B cell (primary cell): ENCODE results near the gene EYS. TPM values are rescaled to one million over a fixed set of nuclear protein-coding genes. Genes with fewer than 3 reads are reported as not detected.

Experiments used
- ATAC-seq: fragments of 200-7000 bp; cut with Tn5 transposase; one replicate; pipeline ENCODE4 v1.10.0; 2021; ENCODE audit warnings: low read depth, mild to moderate bottlenecking, moderate number of reproducible peaks, moderate library complexity
- CTCF ChIA-PET: fragments of 350-600 bp; sonication (Branson Sonifier 250); formaldehyde crosslinking; loops from one replicate; lab custom pipeline; 2021; ENCODE audit warnings: antibody characterized with exemption, inconsistent platforms; lab: Charles Lee
- POLR2A ChIA-PET: fragments of 350-600 bp; sonication (Branson Sonifier 250); formaldehyde crosslinking; loops from one replicate; lab custom pipeline; 2021; ENCODE audit warnings: antibody characterized with exemption; lab: Charles Lee
- DNase-seq: peaks from one replicate; pipeline ENCODE4 v3.0.0; 2013
- H2AFZ ChIP-seq: 2 replicates; pipeline ENCODE4 v1.6.1; 2012; ENCODE audit warnings: mild to moderate bottlenecking, low read depth, low read length; ENCODE audit not compliant: insufficient read depth, poor library complexity, severe bottlenecking
- H3K27ac ChIP-seq, 2 donors: 1 replicate in 1 of 2; 2 replicates in 1 of 2; pipeline ENCODE4 v1.5.1; 2012 to 2013; ENCODE audit warnings: low read length in 2 of 2, mild to moderate bottlenecking in 2 of 2, moderate library complexity in 1 of 2
- H3K27me3 ChIP-seq, 4 experiments: fragments of 200-600 bp in 1 of 4; sonication (generic) in 1 of 4; replicated peaks in 1 of 4; 1 replicate in 2 of 4; 2 replicates in 2 of 4; pipeline versions ENCODE4 v1.6.1 to v1.7.0; 2013 to 2016; ENCODE audit warnings: low read length in 3 of 4, mild to moderate bottlenecking in 2 of 4, mixed read lengths in 1 of 4, moderate library complexity in 1 of 4; ENCODE audit not compliant: insufficient read depth in 4 of 4, control insufficient read depth in 3 of 4; ENCODE audit errors: control extremely low read depth in 1 of 4
- H3K36me3 ChIP-seq, 2 experiments: replicated peaks in 1 of 2; 1 replicate in 1 of 2; 2 replicates in 1 of 2; pipeline versions ENCODE4 v1.6.1 to v1.7.1; 2013; ENCODE audit warnings: low read length in 1 of 2; ENCODE audit not compliant: insufficient read depth in 2 of 2, control insufficient read depth in 1 of 2; ENCODE audit errors: control extremely low read depth in 1 of 2, extremely low read depth in 1 of 2
- H3K4me1 ChIP-seq, 2 donors: fragments of 200-600 bp in 1 of 2; sonication (generic) in 1 of 2; 1 replicate in 1 of 2; 2 replicates in 1 of 2; pipeline versions ENCODE4 v1.5.1 to v1.6.1; 2013 to 2017; ENCODE audit warnings: low read length in 2 of 2; ENCODE audit not compliant: control insufficient read depth in 2 of 2, insufficient read depth in 2 of 2
- H3K4me2 ChIP-seq: replicated peaks from 2 replicates; pipeline ENCODE3; 2012; ENCODE audit warnings: mild to moderate bottlenecking, low read depth, low read length; ENCODE audit not compliant: poor library complexity, severe bottlenecking
- H3K4me3 ChIP-seq, 5 experiments: fragments of 200-600 bp in 1 of 5; sonication (generic) in 1 of 5; 1 replicate in 3 of 5; 2 replicates in 2 of 5; pipeline versions ENCODE4 v1.5.1 to v1.7.0; 2011 to 2016; ENCODE audit warnings: low read length in 4 of 5, mild to moderate bottlenecking in 4 of 5, low read depth in 2 of 5, control low read depth in 1 of 5, moderate library complexity in 1 of 5; ENCODE audit not compliant: insufficient read depth in 1 of 5; ENCODE audit errors: control extremely low read depth in 1 of 5, extremely low read depth in 1 of 5
- H3K79me2 ChIP-seq: fragments of 200-600 bp; sonication (generic); one replicate; pipeline ENCODE4 v1.6.0; 2016; ENCODE audit warnings: low read length; ENCODE audit not compliant: control insufficient read depth, insufficient read depth
- H3K9ac ChIP-seq: fragments of 200-600 bp; sonication (generic); 2 replicates; pipeline ENCODE4 v1.6.1; 2017; ENCODE audit warnings: mild to moderate bottlenecking, low read length, moderate library complexity
- H3K9me3 ChIP-seq, 3 donors: one replicate each; pipeline versions ENCODE4 v1.6.1 to v1.7.1; 2013; ENCODE audit warnings: low read length in 2 of 3; ENCODE audit not compliant: control insufficient read depth in 2 of 3, insufficient read depth in 1 of 3; ENCODE audit errors: control extremely low read depth in 1 of 3
- H4K20me1 ChIP-seq: 2 replicates; pipeline ENCODE4 v1.6.0; 2012; ENCODE audit warnings: mild to moderate bottlenecking, low read length; ENCODE audit not compliant: insufficient read depth, control insufficient read depth, poor library complexity, severe bottlenecking
- H3K27ac Mint-ChIP-seq: one replicate; pipeline ENCODE4 v1.8.0; 2021; ENCODE audit warnings: mixed read lengths
- H3K27me3 Mint-ChIP-seq: one replicate; pipeline ENCODE4 v1.8.0; 2021; ENCODE audit warnings: mixed read lengths
- H3K4me1 Mint-ChIP-seq: one replicate; pipeline ENCODE4 v1.8.0; 2021; ENCODE audit warnings: mixed read lengths
- H3K4me3 Mint-ChIP-seq: one replicate; pipeline ENCODE4 v1.8.0; 2021; ENCODE audit warnings: mixed read lengths
- H3K9me3 Mint-ChIP-seq: one replicate; pipeline ENCODE4 v1.8.0; 2022; ENCODE audit warnings: mixed read lengths; ENCODE audit not compliant: insufficient read depth
- EZH2 ChIP-seq: IDR thresholded peaks from 2 replicates; pipeline ENCODE4 v1.6.1; 2012; ENCODE audit warnings: borderline replicate concordance, low read depth, mild to moderate bottlenecking, moderate library complexity, low read length; ENCODE audit not compliant: insufficient read depth, poor library complexity, severe bottlenecking
- WGBS: methylation state at CpG from one replicate; pipeline ENCODE4 v1.1.5; 2013; ENCODE audit warnings: missing lambda C conversion rate; ENCODE audit not compliant: insufficient coverage; 5-methylcytosine and 5-hydroxymethylcytosine counted together
- intact Hi-C: fragments of 100-400 bp; cut with micrococcal nuclease; formaldehyde crosslinking; loops from one replicate; pipeline ENCODE4 v1.10.0; 2022
- polyA plus RNA-seq: library from polyadenylated mRNA; depleted of rRNA; stranded (reverse); fragments of >200 nt; gene quantifications from 2 replicates; pipeline ENCODE4 v1.2.3, GENCODE V29; 2012
- total RNA-seq, 2 donors: library from RNA; stranded (reverse); fragments of 120-200 nt in 1 of 2; gene quantifications; 1 replicate in 1 of 2; 2 replicates in 1 of 2; pipeline versions ENCODE4 v1.2.3 to v1.2.4, GENCODE V29; 2013 to 2022
- TF ChIP-seq, protein P1 (sequence below): fragments of 200-600 bp; IDR thresholded peaks from one replicate; pipeline ENCODE4 v1.8.0; 2022; ENCODE audit warnings: antibody characterized with exemption, mild to moderate bottlenecking

Gene EYS
- total and polyA plus RNA-seq, 2 donors (not counting 1 experiment from before 2014, with no cell fraction given), result not detected

DNA sequence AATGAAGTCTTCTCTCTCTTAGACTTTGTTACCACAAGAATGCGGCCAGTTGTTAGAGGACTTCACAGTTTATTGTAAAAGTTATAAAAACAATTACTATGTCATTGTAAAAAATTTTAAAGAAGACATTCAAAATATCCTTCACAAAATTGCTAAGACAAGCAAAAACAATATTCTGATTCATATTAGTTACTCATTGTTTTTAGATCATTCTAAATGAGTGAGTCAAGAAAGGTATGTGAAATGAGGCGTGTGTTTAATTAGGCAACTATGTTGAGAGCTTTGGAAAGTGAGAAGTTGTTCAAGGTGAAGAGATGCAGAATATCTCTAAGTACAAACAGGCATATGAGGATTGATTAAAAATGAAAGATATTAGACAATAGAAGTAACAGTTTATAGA lies 875.3 kb downstream of the EYS start:
- H3K4me2 ChIP-seq, result no peak overlapping the region
- intact Hi-C loops, result no loop called here
- POLR2A ChIA-PET, result no interaction called here
- H2AFZ ChIP-seq, result no peak overlapping the region
- no peak overlapping the region for H3K4me3 ChIP-seq
- WGBS, result no CpG with 5 or more reads among the region's 2 CpGs
- no peak for TF ChIP-seq EZH2
- TF ChIP-seq, protein P1, sequence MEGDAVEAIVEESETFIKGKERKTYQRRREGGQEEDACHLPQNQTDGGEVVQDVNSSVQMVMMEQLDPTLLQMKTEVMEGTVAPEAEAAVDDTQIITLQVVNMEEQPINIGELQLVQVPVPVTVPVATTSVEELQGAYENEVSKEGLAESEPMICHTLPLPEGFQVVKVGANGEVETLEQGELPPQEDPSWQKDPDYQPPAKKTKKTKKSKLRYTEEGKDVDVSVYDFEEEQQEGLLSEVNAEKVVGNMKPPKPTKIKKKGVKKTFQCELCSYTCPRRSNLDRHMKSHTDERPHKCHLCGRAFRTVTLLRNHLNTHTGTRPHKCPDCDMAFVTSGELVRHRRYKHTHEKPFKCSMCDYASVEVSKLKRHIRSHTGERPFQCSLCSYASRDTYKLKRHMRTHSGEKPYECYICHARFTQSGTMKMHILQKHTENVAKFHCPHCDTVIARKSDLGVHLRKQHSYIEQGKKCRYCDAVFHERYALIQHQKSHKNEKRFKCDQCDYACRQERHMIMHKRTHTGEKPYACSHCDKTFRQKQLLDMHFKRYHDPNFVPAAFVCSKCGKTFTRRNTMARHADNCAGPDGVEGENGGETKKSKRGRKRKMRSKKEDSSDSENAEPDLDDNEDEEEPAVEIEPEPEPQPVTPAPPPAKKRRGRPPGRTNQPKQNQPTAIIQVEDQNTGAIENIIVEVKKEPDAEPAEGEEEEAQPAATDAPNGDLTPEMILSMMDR, result no peak
- H3K27ac ChIP-seq, result no peak overlapping the region
- DNase-seq, result no peak
- no peaks in the 10 kb centered on the region for H3K9me3 ChIP-seq
- Mint-ChIP-seq H3K27ac (no peak overlapping the region), H3K4me1 (no peaks in the 10 kb centered on the region), H3K27me3 (no peaks in the 10 kb centered on the region), H3K4me3 (no peak overlapping the region), H3K9me3 (peaks cover 2% of the 10 kb centered on the region)
- CTCF ChIA-PET, result no interaction called here
- no peak for ATAC-seq
- no peaks in the 10 kb centered on the region for H3K27me3 ChIP-seq
- H4K20me1 ChIP-seq, result no peaks in the 10 kb centered on the region
- H3K9ac ChIP-seq, result no peak overlapping the region
- H3K79me2 ChIP-seq, result no peaks in the 10 kb centered on the region
- H3K36me3 ChIP-seq, result no peaks in the 10 kb centered on the region
- H3K4me1 ChIP-seq, result no peaks in the 10 kb centered on the region

DNA sequence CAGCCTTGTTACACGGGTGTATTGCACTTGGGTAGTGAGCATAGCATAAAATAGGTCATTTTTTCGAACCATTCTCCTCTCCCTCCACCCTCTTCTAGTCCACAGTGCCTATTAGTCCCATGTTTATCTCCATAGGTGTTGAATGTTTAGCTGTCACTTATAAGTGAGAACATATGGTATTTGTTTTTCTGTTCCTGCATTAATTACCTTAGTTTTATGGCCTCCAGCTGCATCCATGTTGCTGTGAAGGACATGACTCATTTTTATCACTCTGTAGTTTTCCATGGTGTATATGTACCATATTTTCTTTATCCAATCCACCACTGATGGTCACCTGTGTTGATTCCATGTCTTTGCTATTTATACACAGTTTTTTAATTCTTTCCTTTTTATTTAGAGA lies 889.5 kb downstream of the EYS start:
- H3K9me3 Mint-ChIP-seq, result peaks cover 6% of the 10 kb centered on the region
- H3K4me3 Mint-ChIP-seq, result no peak overlapping the region
- Histone ChIP-seq H3K27ac (no peak overlapping the region), H3K4me1 (no peaks in the 10 kb centered on the region), H2AFZ (no peak overlapping the region), H3K27me3 (no peaks in the 10 kb centered on the region), H3K9ac (no peak overlapping the region), H3K4me2 (no peak overlapping the region), H3K36me3 (no peaks in the 10 kb centered on the region), H4K20me1 (no peaks in the 10 kb centered on the region), H3K4me3 (no peak overlapping the region), H3K79me2 (no peaks in the 10 kb centered on the region), H3K9me3 (no peaks in the 10 kb centered on the region)
- ChIA-PET CTCF (no interaction called here), POLR2A (no interaction called here)
- ATAC-seq (no peak), DNase-seq (no peak)
- intact Hi-C loops, result no loop called here
- H3K27me3 Mint-ChIP-seq, result no peaks in the 10 kb centered on the region
- H3K27ac Mint-ChIP-seq, result no peak overlapping the region
- H3K4me1 Mint-ChIP-seq, result no peaks in the 10 kb centered on the region
- TF ChIP-seq, protein P1, result no peak
- no peak for TF ChIP-seq EZH2
- WGBS, result no CpG with 5 or more reads among the region's 2 CpGs
